ENCODE measurements around the gene GPRC5A.
A peak's percentile ranks its signal among the peaks of the same experiment; 100 is the strongest.

The GPRC5A gene

GRCh38 chr12:12881151-12881909 lies 10.0 kb upstream of the GPRC5A start:
- Histone ChIP-seq H3K9me3 (ENCODE audit: control insufficient read depth, insufficient read depth, low read depth, low read length) (no peaks in the 10 kb centered on the region), H3K27ac (ENCODE audit: extremely low read depth, low read depth, low read length) (no peak overlapping the region; the same call in 1 of the 2 replicates), H3K4me3 (ENCODE audit: low read depth, low read length) (no peak overlapping the region), H3K4me1 (ENCODE audit: control insufficient read depth, insufficient read depth, low read length) (peaks cover 28% of the 10 kb centered on the region), H3K36me3 (ENCODE audit: control insufficient read depth in 2 of 2, insufficient read depth in 1 of 2, low read length in 2 of 2) (no peaks in the 10 kb centered on the region)
- POLR2A ChIA-PET = interaction anchor here (0.7 to 1.5 kb wide), 2 partner anchors 10 to 36 kb away, joined by 3 to 13 read pairs; partner anchors contain the start of gene GPRC5A
- CTCF ChIA-PET = interaction anchor here (0.6 to 1.4 kb wide), 2 partner anchors 10 to 31 kb away, joined by 3 to 6 read pairs; partner anchors contain the start of gene GPRC5A
- TF ChIP-seq PBX3 (CRISPR knock-in tag; IDR thresholded peaks at IDR 0.05) = no peak
- no peak for TF ChIP-seq ZXDB (tag by site-specific recombination; IDR thresholded peaks at IDR 0.05)
- TF ChIP-seq BCL6B (tag by site-specific recombination; IDR thresholded peaks at IDR 0.05) = 0 out of 2 replicates have a peak, but pooled peaks have one; percentile 18
- TF ChIP-seq BCL11B (tag by site-specific recombination; IDR thresholded peaks at IDR 0.05; ENCODE audit: low read depth) = no peak
- TF ChIP-seq KLF1 (tag by site-specific recombination; IDR thresholded peaks at IDR 0.05) = peak; percentile 77
- no peak for TF ChIP-seq INSM2 (tag by site-specific recombination; IDR thresholded peaks at IDR 0.05)
- TF ChIP-seq ZNF600 (tag by site-specific recombination; IDR thresholded peaks at IDR 0.05) = peak; percentile 20; the same call in 1 of the 2 replicates
- no peak for TF ChIP-seq ZNF341 (tag by site-specific recombination; IDR thresholded peaks at IDR 0.05; ENCODE audit: low read depth)
- no peak for TF ChIP-seq ZNF785 (tag by site-specific recombination; IDR thresholded peaks at IDR 0.05)
- no peak for TF ChIP-seq ZNF623 (tag by site-specific recombination; IDR thresholded peaks at IDR 0.05)
- no peak for TF ChIP-seq ZNF837 (tag by site-specific recombination; IDR thresholded peaks at IDR 0.05)
- no peak for TF ChIP-seq ZNF202 (tag by site-specific recombination; IDR thresholded peaks at IDR 0.05; ENCODE audit: borderline replicate concordance)
- TF ChIP-seq PRDM10 (tag by site-specific recombination; IDR thresholded peaks at IDR 0.05) = no peak
- no peak for TF ChIP-seq EGR2 (tag by site-specific recombination; IDR thresholded peaks at IDR 0.05; ENCODE audit: low read depth)
- TF ChIP-seq KLF17 (tag by site-specific recombination; IDR thresholded peaks at IDR 0.05) = 0 out of 2 replicates have a peak, but pooled peaks have one; percentile 46
- no peak for TF ChIP-seq ZNF121 (tag by site-specific recombination; IDR thresholded peaks at IDR 0.05)
- TF ChIP-seq ZNF626 (tag by site-specific recombination; IDR thresholded peaks at IDR 0.05) = no peak
- no peak for TF ChIP-seq ZNF776 (tag by site-specific recombination; IDR thresholded peaks at IDR 0.05; ENCODE audit: borderline replicate concordance)
- no peak for TF ChIP-seq ZBTB1 (tag by site-specific recombination; IDR thresholded peaks at IDR 0.05)
- no peak for TF ChIP-seq KLF10 (tag by site-specific recombination; IDR thresholded peaks at IDR 0.05)
- no peak for TF ChIP-seq ZNF157 (tag by site-specific recombination; IDR thresholded peaks at IDR 0.05)
- no peak for TF ChIP-seq ZNF335 (tag by site-specific recombination; conservative IDR thresholded peaks at IDR 0.05)
- no peak for TF ChIP-seq ZNF155 (tag by site-specific recombination; IDR thresholded peaks at IDR 0.05)
- TF ChIP-seq PRDM1 (tag by site-specific recombination; IDR thresholded peaks at IDR 0.05) = no peak
- TF ChIP-seq ZNF473 (tag by site-specific recombination; IDR thresholded peaks at IDR 0.05) = no peak
- TF ChIP-seq TRIM28 (IDR thresholded peaks at IDR 0.05; ENCODE audit: borderline replicate concordance, low read length) = no peak
- no peak for TF ChIP-seq WT1 (tag by site-specific recombination; IDR thresholded peaks at IDR 0.05)

All from HEK293 (cell line).